MM.1S (cell line): ENCODE results near the gene IL10RB.

Source experiments
- DNase-seq: peaks from one replicate; pipeline ENCODE4 v3.0.0-alpha.2; 2015
- H2AFZ ChIP-seq: fragments of 300-600 bp; sonication (generic); 2 replicates; pipeline ENCODE4 v1.6.0; 2016; ENCODE audit warnings: antibody characterized with exemption, low read length
- H3F3A ChIP-seq: fragments of 300-600 bp; sonication (generic); 2 replicates; pipeline ENCODE4 v1.6.1; 2016; ENCODE audit warnings: mild to moderate bottlenecking, antibody characterized with exemption, low read length, moderate library complexity, mixed read lengths; ENCODE audit not compliant: insufficient read depth
- H3K27ac ChIP-seq: fragments of 300-600 bp; sonication (generic); 2 replicates; pipeline ENCODE4 v1.5.1; 2016; ENCODE audit warnings: mild to moderate bottlenecking, low read length
- H3K27me3 ChIP-seq: fragments of 300-600 bp; sonication (generic); replicated peaks from 2 replicates; pipeline ENCODE4 v1.6.0; 2016; ENCODE audit warnings: low read length; ENCODE audit not compliant: insufficient read depth
- H3K36me3 ChIP-seq: fragments of 300-600 bp; sonication (generic); replicated peaks from 2 replicates; pipeline ENCODE4 v1.6.1; 2016; ENCODE audit warnings: mild to moderate bottlenecking, low read length, mixed read lengths; ENCODE audit not compliant: insufficient read depth
- H3K4me1 ChIP-seq: fragments of 300-600 bp; sonication (generic); 2 replicates; pipeline ENCODE4 v1.6.1; 2016; ENCODE audit warnings: low read length, mixed read lengths
- H3K4me2 ChIP-seq: fragments of 300-600 bp; sonication (generic); 2 replicates; pipeline ENCODE4 v1.6.0; 2016; ENCODE audit warnings: low read depth, low read length
- H3K4me3 ChIP-seq: fragments of 300-600 bp; sonication (generic); 2 replicates; pipeline ENCODE4 v1.5.1; 2016; ENCODE audit warnings: low read length, mixed read lengths
- H3K79me2 ChIP-seq: fragments of 300-600 bp; sonication (generic); 2 replicates; pipeline ENCODE4 v1.6.1; 2016; ENCODE audit warnings: mixed run types, low read length, mixed read lengths
- H3K9ac ChIP-seq: fragments of 300-600 bp; sonication (generic); 2 replicates; pipeline ENCODE4 v1.6.1; 2016; ENCODE audit warnings: low read length, mixed read lengths
- H3K9me2 ChIP-seq: fragments of 300-600 bp; sonication (generic); replicated peaks from 2 replicates; pipeline ENCODE4 v1.6.1; 2016; ENCODE audit warnings: mild to moderate bottlenecking, low read length, mixed read lengths; ENCODE audit not compliant: insufficient read depth
- H3K9me3 ChIP-seq: fragments of 300-600 bp; sonication (generic); replicated peaks from 2 replicates; pipeline ENCODE4 v1.6.1; 2016; ENCODE audit warnings: mild to moderate bottlenecking, low read length, mixed read lengths; ENCODE audit not compliant: insufficient read depth
- H4K20me1 ChIP-seq: fragments of 300-600 bp; sonication (generic); 2 replicates; pipeline ENCODE4 v1.6.1; 2016; ENCODE audit warnings: mild to moderate bottlenecking, low read length, moderate library complexity, mixed read lengths; ENCODE audit not compliant: insufficient read depth
- EZH2 ChIP-seq: fragments of 300-600 bp; sonication (generic); optimal IDR thresholded peaks from 2 replicates; pipeline ENCODE3; 2017; ENCODE audit warnings: low read depth, mild to moderate bottlenecking, antibody characterized with exemption, low read length, mixed read lengths
- EZH2phosphoT487 ChIP-seq: fragments of 300-600 bp; sonication (generic); IDR thresholded peaks from 2 replicates; pipeline ENCODE4 v1.6.1; 2018; ENCODE audit warnings: antibody characterized with exemption, low read length
- TF ChIP-seq, protein P1 (sequence below): fragments of 300-600 bp; sonication (generic); IDR thresholded peaks from 2 replicates; pipeline ENCODE4 v1.5.1; 2016; ENCODE audit warnings: antibody characterized with exemption, low read length, mixed read lengths

IL10RB gene

GRCh38 chr21:33301632-33302002, 35.5 kb downstream of the IL10RB start:
- H3K79me2 ChIP-seq = no peaks in the 10 kb centered on the region
- peaks cover 9% of the 10 kb centered on the region; the same call in 1 of the 2 replicates for H3F3A ChIP-seq
- H3K9me3 ChIP-seq = no peaks in the 10 kb centered on the region
- no peak overlapping the region for H3K4me3 ChIP-seq
- no peak for DNase-seq
- no peak overlapping the region for H2AFZ ChIP-seq
- H3K36me3 ChIP-seq = no peaks in the 10 kb centered on the region
- H3K27ac ChIP-seq = no peak overlapping the region
- H3K27me3 ChIP-seq = no peaks in the 10 kb centered on the region
- no peaks in the 10 kb centered on the region for H4K20me1 ChIP-seq
- no peak overlapping the region for H3K9ac ChIP-seq
- peaks cover 31% of the 10 kb centered on the region for H3K4me1 ChIP-seq
- H3K4me2 ChIP-seq = no peak overlapping the region
- no peaks in the 10 kb centered on the region for H3K9me2 ChIP-seq
- TF ChIP-seq EZH2 (no peak), EZH2phosphoT487 (no peak)
- TF ChIP-seq, protein P1, sequence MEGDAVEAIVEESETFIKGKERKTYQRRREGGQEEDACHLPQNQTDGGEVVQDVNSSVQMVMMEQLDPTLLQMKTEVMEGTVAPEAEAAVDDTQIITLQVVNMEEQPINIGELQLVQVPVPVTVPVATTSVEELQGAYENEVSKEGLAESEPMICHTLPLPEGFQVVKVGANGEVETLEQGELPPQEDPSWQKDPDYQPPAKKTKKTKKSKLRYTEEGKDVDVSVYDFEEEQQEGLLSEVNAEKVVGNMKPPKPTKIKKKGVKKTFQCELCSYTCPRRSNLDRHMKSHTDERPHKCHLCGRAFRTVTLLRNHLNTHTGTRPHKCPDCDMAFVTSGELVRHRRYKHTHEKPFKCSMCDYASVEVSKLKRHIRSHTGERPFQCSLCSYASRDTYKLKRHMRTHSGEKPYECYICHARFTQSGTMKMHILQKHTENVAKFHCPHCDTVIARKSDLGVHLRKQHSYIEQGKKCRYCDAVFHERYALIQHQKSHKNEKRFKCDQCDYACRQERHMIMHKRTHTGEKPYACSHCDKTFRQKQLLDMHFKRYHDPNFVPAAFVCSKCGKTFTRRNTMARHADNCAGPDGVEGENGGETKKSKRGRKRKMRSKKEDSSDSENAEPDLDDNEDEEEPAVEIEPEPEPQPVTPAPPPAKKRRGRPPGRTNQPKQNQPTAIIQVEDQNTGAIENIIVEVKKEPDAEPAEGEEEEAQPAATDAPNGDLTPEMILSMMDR = no peak

GRCh38 chr21:33302055-33302454, 35.9 kb downstream of the IL10RB start:
- Histone ChIP-seq H2AFZ (no peak overlapping the region), H3K79me2 (no peaks in the 10 kb centered on the region), H3K27me3 (no peaks in the 10 kb centered on the region), H3K4me1 (peaks cover 33% of the 10 kb centered on the region), H3K9me3 (no peaks in the 10 kb centered on the region), H3F3A (peaks cover 9% of the 10 kb centered on the region; the same call in 1 of the 2 replicates), H3K27ac (no peak overlapping the region), H3K9me2 (no peaks in the 10 kb centered on the region), H3K9ac (no peak overlapping the region), H4K20me1 (no peaks in the 10 kb centered on the region), H3K4me2 (no peak overlapping the region), H3K4me3 (no peak overlapping the region), H3K36me3 (no peaks in the 10 kb centered on the region)
- DNase-seq = no peak
- TF ChIP-seq EZH2 = no peak
- TF ChIP-seq, protein P1 = no peak
- TF ChIP-seq EZH2phosphoT487 = no peak

- TF ChIP-seq EZH2 = no peak
- no peak for TF ChIP-seq EZH2phosphoT487
- TF ChIP-seq, protein P1 = peak; percentile 18; the same call in 1 of the 2 replicates
- no peaks in the 10 kb centered on the region for H3K9me2 ChIP-seq
- H2AFZ ChIP-seq = no peak overlapping the region
- peaks cover 41% of the 10 kb centered on the region for H3K4me1 ChIP-seq
- H3K36me3 ChIP-seq = no peaks in the 10 kb centered on the region
- H3K27ac ChIP-seq = no peak overlapping the region
- no peak for DNase-seq
- peaks cover 13% of the 10 kb centered on the region for H3F3A ChIP-seq
- H3K4me3 ChIP-seq = no peak overlapping the region
- no peaks in the 10 kb centered on the region for H4K20me1 ChIP-seq
- H3K4me2 ChIP-seq = no peak overlapping the region
- no peaks in the 10 kb centered on the region for H3K27me3 ChIP-seq
- no peak overlapping the region for H3K9ac ChIP-seq
- H3K79me2 ChIP-seq = no peaks in the 10 kb centered on the region
- H3K9me3 ChIP-seq = no peaks in the 10 kb centered on the region
These were observed 36.6 kb downstream of the IL10RB start for GRCh38 chr21:33302796-33303195.
